Left renal pelvis (tissue), 4 donors: Measurements from ENCODE around the gene ERICH3. TPM values are rescaled to one million over a fixed set of nuclear protein-coding genes. Genes with fewer than 3 reads are reported as not detected.
A peak's percentile ranks its signal among the peaks of the same experiment; 100 is the strongest.

Experiments
- DNase-seq, 4 donors: peaks; one replicate each; pipeline ENCODE4 v3.0.0-alpha.2; 2013; ENCODE audit warnings: low read depth in 4 of 4, low spot score in 3 of 4
- polyA plus RNA-seq, 4 donors: library from polyadenylated mRNA; unstranded; fragments of 120-200 nt; gene quantifications; one replicate each; pipeline ENCODE4 v1.2.1, GENCODE V29; 2013; ENCODE audit not compliant: insufficient read length in 4 of 4

Gene ERICH3
- polyA plus RNA-seq, 4 donors: 0.52 to 0.76 (median 0.65) TPM

DNA sequence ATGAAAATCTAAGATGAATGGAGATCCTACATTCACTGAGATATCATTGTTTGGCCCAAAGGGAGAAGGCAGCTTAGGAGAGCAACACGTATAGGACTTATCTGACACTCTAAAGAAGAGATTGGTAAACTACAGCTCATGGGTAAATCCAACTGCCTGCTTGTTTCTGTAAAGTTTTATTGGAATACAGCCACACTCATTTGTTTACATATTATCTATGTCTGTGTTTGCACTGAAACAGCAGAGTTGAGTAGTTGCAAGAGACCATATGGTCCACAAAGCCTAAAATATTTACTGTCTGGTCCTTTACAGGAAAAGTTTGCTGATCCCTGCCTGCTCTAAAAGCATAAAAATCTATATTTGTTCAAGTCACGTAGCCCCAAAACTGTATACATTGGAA lies 146.9 kb downstream of the ERICH3 start:
- no peak for DNase-seq

DNA sequence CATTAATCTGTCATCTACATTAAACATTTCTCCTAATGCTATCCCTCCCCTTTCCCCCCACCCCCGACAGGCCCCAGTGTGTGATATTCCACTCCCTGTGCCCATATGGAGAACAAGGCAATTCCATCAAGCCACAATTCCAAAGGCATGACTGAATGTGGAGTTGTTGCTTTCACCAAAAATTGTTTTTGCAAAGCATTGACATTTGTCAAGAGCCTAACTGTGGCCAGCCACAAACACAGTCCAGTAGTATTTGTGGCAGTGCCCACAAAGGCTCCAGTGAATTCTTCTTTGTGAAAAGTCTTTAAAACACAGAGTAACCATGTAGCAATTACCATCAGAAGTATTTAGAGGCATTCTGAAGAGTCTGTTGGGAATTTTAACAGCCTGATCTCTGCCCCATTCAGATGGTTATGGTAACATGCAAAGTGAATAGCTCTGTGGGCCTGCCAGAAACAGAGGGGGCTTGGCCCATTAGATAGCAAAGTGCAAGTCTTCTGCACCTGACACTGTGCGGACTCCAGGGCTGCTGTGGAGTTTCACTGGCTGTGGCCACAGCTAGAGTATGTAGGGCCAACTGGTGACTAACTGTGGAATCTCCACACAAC lies 149.6 kb downstream of the ERICH3 start:
- DNase-seq: no peak

DNA sequence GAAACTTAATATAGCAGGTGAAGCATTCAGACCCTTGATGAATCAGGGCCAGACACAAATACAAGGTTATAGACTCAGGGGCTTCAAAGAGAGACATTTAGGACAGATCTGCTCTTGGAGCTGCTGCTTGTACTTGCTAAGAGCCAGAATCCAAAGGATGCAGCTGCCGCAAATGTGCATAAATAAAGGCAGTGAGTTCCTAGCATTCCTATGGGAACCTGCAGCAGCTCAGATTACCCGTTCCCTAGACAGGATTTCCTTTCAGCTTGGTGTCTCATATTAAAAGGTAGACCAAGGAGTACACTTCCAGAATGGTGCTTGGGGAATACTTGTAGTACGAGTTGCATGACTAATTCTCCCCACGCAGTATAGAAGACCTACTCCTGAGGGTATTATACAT lies 151.4 kb downstream of the ERICH3 start:
- DNase-seq: peak in 1 of 4 donors; percentile 8

Other genes with a start within 250 kb of the ERICH3 start
- gene LRRC53, start 161.2 kb downstream of the ERICH3 start, polyA plus RNA-seq: under 1 TPM in 1 of 4 donors, not detected in 3; 0.04 TPM
- gene CRYZ, start 59.3 kb upstream of the ERICH3 start, polyA plus RNA-seq: 100 to 1,000 TPM in 3 of 4 donors, 10 to 100 TPM in 1; 40.2 to 200 (median 179) TPM
- 10 to 100 TPM; 28.0 to 37.3 (median 33.8) TPM for gene TYW3, start 59.4 kb upstream of the ERICH3 start, polyA plus RNA-seq